A549 treated with RU486 at 1 μM for 4 hours (cell line): Measurements from ENCODE around the gene OR13C4. TPM values are rescaled to one million over a fixed set of nuclear protein-coding genes. Genes with fewer than 3 reads are reported as not detected.

Experiments
- total RNA-seq: library from RNA; stranded (reverse); fragments of 200-300 nt; extraction: Qiagen RNA extraction; gene quantifications from 5 replicates; pipeline ENCODE4 v1.2.3, GENCODE V29; 2022; ENCODE audit warnings: low read depth

Gene OR13C4
- not detected in 5 replicates for total RNA-seq

GRCh38 chr9:104527109-104527508 lies at the start of gene OR13C4:
Gene OR13C4, minus strand, starts transcription at chr9:104527209. Its CDS starts 0 bp downstream, at chr9:104527209.

GRCh38 chr9:104568868-104569267 lies 41.9 kb upstream of the OR13C4 start, which contains the start of gene OR13C8:
Gene OR13C8, plus strand, starts transcription at chr9:104569168. Its CDS starts 0 bp downstream, at chr9:104569168.

GRCh38 chr9:104536756-104537155 lies 9.7 kb upstream of the OR13C4 start, which contains the start of gene OR13C3:
Gene OR13C3, minus strand, starts transcription at chr9:104536856. Its CDS starts 133 bp downstream, at chr9:104536723.

GRCh38 chr9:104503963-104504362 lies 23.0 kb downstream of the OR13C4 start, which contains the start of gene OR13F1:
Gene OR13F1, plus strand, starts transcription at chr9:104504263. Its CDS starts 0 bp downstream, at chr9:104504263.

Other genes starting within 250 kb of the OR13C4 start
- not detected in 5 replicates for gene OR13F1, start 22.9 kb downstream of the OR13C4 start, total RNA-seq
- gene OR13C3, start 9.6 kb upstream of the OR13C4 start, total RNA-seq, result not detected in 5 replicates
- gene OR13C8, start 42.0 kb upstream of the OR13C4 start, total RNA-seq, result not detected in 5 replicates
- gene OR13C5, start 72.2 kb upstream of the OR13C4 start, total RNA-seq, result not detected in 5 replicates
- gene OR13C2, start 78.4 kb upstream of the OR13C4 start, total RNA-seq, result not detected in 5 replicates
- gene OR13C9, start 91.0 kb upstream of the OR13C4 start, total RNA-seq, result not detected in 5 replicates
- not detected in 5 replicates for gene OR13D1, start 167.3 kb upstream of the OR13C4 start, total RNA-seq
- gene NIPSNAP3A, start 220.5 kb upstream of the OR13C4 start, total RNA-seq, result 6.5 to 15.4 TPM (median 13.4 TPM) in 5 replicates
- gene NIPSNAP3B, start 236.9 kb upstream of the OR13C4 start, total RNA-seq, result 0.24 to 0.74 TPM (median 0.73 TPM) in 5 replicates